ENCODE measurements around the gene THRSP. TPM values are rescaled to one million over a fixed set of nuclear protein-coding genes. Genes with fewer than 3 reads are reported as not detected.
A peak's percentile ranks its signal among the peaks of the same experiment; 100 is the strongest.
"Not testable (repeated sequence)": the region's sequence is repeated elsewhere in the genome, so short reads cannot be mapped to it uniquely, and the experiment has no call there.

THRSP gene
- total and polyA plus RNA-seq, 3 experiments from 2014 or later: not detected

- CTCF ChIA-PET: interaction anchor here (0.6 kb wide), 1 partner anchor 12 kb away, joined by 3 read pairs; no protein-coding TSS in a partner anchor
- Histone ChIP-seq H3K4me3 (ENCODE audit: low read length) (no peak overlapping the region), H3K27me3 (ENCODE audit: insufficient read depth, low read length, poor library complexity, severe bottlenecking) (no peaks in the 10 kb centered on the region), H3K27ac (ENCODE audit: low read depth, low read length) (no peak overlapping the region), H3K4me1 (ENCODE audit: insufficient read depth, low read length) (peaks cover 10% of the 10 kb centered on the region), H3K36me3 (ENCODE audit: insufficient read depth, low read length) (no peaks in the 10 kb centered on the region), H3K9me3 (ENCODE audit: low read length) (no peaks in the 10 kb centered on the region)
- POLR2A ChIA-PET: no interaction called here
- Mint-ChIP-seq H3K27me3 (no peaks in the 10 kb centered on the region), H3K27ac (peak overlapping the region in 3 of 8 donors; percentile 23 to 65 (median 43)), H3K4me3 (peak overlapping the region in 1 of 7 donors; percentile 45), H3K4me1 (peaks cover 15 to 16% (median 15%) of the 10 kb centered on the region in 3 donors), H3K9me3 (no peaks in the 10 kb centered on the region), H3K36me3 (no peaks in the 10 kb centered on the region)
- no peak for DNase-seq
Observed at GRCh38 chr11:78040691-78041379, 22.8 kb upstream of the THRSP start.

- H3K4me1 ChIP-seq (ENCODE audit: insufficient read depth, low read length): peaks cover 13% of the 10 kb centered on the region
- H3K36me3 Mint-ChIP-seq; H3K9me3 Mint-ChIP-seq; H3K4me3 Mint-ChIP-seq; POLR2A ChIA-PET; H3K9me3 ChIP-seq (ENCODE audit: low read length); H3K36me3 ChIP-seq (ENCODE audit: insufficient read depth, low read length); H3K27me3 ChIP-seq (ENCODE audit: insufficient read depth, low read length, poor library complexity, severe bottlenecking); H3K27ac ChIP-seq (ENCODE audit: low read depth, low read length); DNase-seq; H3K27me3 Mint-ChIP-seq; H3K4me3 ChIP-seq (ENCODE audit: low read length): not testable (repeated sequence)
- peaks cover 17 to 21% (median 20%) of the 10 kb centered on the region in 3 donors for H3K4me1 Mint-ChIP-seq
- H3K27ac Mint-ChIP-seq: peak overlapping the region in 3 of 8 donors; percentile 43 to 65 (median 56)
- CTCF ChIA-PET: interaction anchor here (0.6 kb wide), 1 partner anchor 12 kb away, joined by 3 read pairs; no protein-coding TSS in a partner anchor
Observed at GRCh38 chr11:78041380-78041719, 22.3 kb upstream of the THRSP start.

- ChIA-PET POLR2A (no interaction called here), CTCF (no interaction called here)
- no peak for DNase-seq
- no peaks in the 10 kb centered on the region for H3K36me3 ChIP-seq (ENCODE audit: insufficient read depth, low read length)
- no peaks in the 10 kb centered on the region for H3K36me3 Mint-ChIP-seq
- H3K4me3 ChIP-seq (ENCODE audit: low read length): no peak overlapping the region
- H3K27ac Mint-ChIP-seq: peak overlapping the region in 1 of 8 donors; percentile 65
- H3K4me1 Mint-ChIP-seq: peaks cover 17 to 23% (median 22%) of the 10 kb centered on the region in 3 donors
- no peaks in the 10 kb centered on the region for H3K9me3 ChIP-seq (ENCODE audit: low read length)
- no peaks in the 10 kb centered on the region for H3K9me3 Mint-ChIP-seq
- peaks cover 13% of the 10 kb centered on the region for H3K4me1 ChIP-seq (ENCODE audit: insufficient read depth, low read length)
- no peak overlapping the region for H3K27ac ChIP-seq (ENCODE audit: low read depth, low read length)
- H3K4me3 Mint-ChIP-seq: no peak overlapping the region
- H3K27me3 ChIP-seq (ENCODE audit: insufficient read depth, low read length, poor library complexity, severe bottlenecking): no peaks in the 10 kb centered on the region
- no peaks in the 10 kb centered on the region for H3K27me3 Mint-ChIP-seq
Observed at GRCh38 chr11:78041843-78042440, 21.7 kb upstream of the THRSP start.

GRCh38 chr11:78044706-78045105 is 19.0 kb upstream of the THRSP start:
- Mint-ChIP-seq H3K27ac (peak overlapping the region in 2 of 8 donors; percentile 58 to 79), H3K4me1 (peaks cover 14 to 20% (median 20%) of the 10 kb centered on the region in 3 donors), H3K9me3 (no peaks in the 10 kb centered on the region), H3K4me3 (no peak overlapping the region), H3K36me3 (no peaks in the 10 kb centered on the region), H3K27me3 (no peaks in the 10 kb centered on the region)
- CTCF ChIA-PET: interaction anchor here (1.4 to 2.6 kb wide), 2 partner anchors 10 to 426 kb away, joined by 3 to 15 read pairs; no protein-coding TSS in a partner anchor
- Histone ChIP-seq H3K9me3 (ENCODE audit: low read length) (no peaks in the 10 kb centered on the region), H3K27me3 (ENCODE audit: insufficient read depth, low read length, poor library complexity, severe bottlenecking) (no peaks in the 10 kb centered on the region), H3K27ac (ENCODE audit: low read depth, low read length) (no peak overlapping the region), H3K4me1 (ENCODE audit: insufficient read depth, low read length) (peaks cover 11% of the 10 kb centered on the region), H3K4me3 (ENCODE audit: low read length) (no peak overlapping the region), H3K36me3 (ENCODE audit: insufficient read depth, low read length) (no peaks in the 10 kb centered on the region)
- POLR2A ChIA-PET: no interaction called here
- DNase-seq: no peak

- Mint-ChIP-seq H3K36me3 (no peaks in the 10 kb centered on the region), H3K9me3 (no peaks in the 10 kb centered on the region), H3K4me3 (peak overlapping the region; percentile 50 to 79 (median 66)), H3K27ac (peak overlapping the region in 5 of 8 donors; percentile 29 to 73 (median 48)), H3K4me1 (peaks cover 7 to 12% (median 12%) of the 10 kb centered on the region in 3 donors), H3K27me3 (no peaks in the 10 kb centered on the region)
- Histone ChIP-seq H3K36me3 (ENCODE audit: insufficient read depth, low read length) (no peaks in the 10 kb centered on the region), H3K9me3 (ENCODE audit: low read length) (no peaks in the 10 kb centered on the region), H3K27ac (ENCODE audit: low read depth, low read length) (no peak overlapping the region), H3K27me3 (ENCODE audit: insufficient read depth, low read length, poor library complexity, severe bottlenecking) (no peaks in the 10 kb centered on the region), H3K4me3 (ENCODE audit: low read length) (peak overlapping the region; percentile 45), H3K4me1 (ENCODE audit: insufficient read depth, low read length) (peaks cover 5% of the 10 kb centered on the region)
- CTCF ChIA-PET: interaction anchor here (0.6 to 2.6 kb wide), 17 partner anchors 9 to 1069 kb away, joined by 3 to 15 read pairs (median 4); partner anchors contain the start of genes ALG8 and INTS4
- DNase-seq: peak; percentile 66 to 80 (median 72)
- POLR2A ChIA-PET: interaction anchor here (0.5 kb wide), 2 partner anchors 50 to 460 kb away, joined by 3 to 11 read pairs; no protein-coding TSS in a partner anchor
Observed at GRCh38 chr11:78045851-78046485, 17.7 kb upstream of the THRSP start.

GRCh38 chr11:78046486-78046854 is 17.2 kb upstream of the THRSP start:
- H3K27me3 Mint-ChIP-seq: no peaks in the 10 kb centered on the region
- POLR2A ChIA-PET: no interaction called here

GRCh38 chr11:78048561-78048960 is 15.1 kb upstream of the THRSP start:
- ChIA-PET CTCF (no interaction called here), POLR2A (no interaction called here)
- Histone ChIP-seq H3K4me1 (ENCODE audit: insufficient read depth, low read length) (peaks cover 5% of the 10 kb centered on the region), H3K27me3 (ENCODE audit: insufficient read depth, low read length, poor library complexity, severe bottlenecking) (no peaks in the 10 kb centered on the region), H3K9me3 (ENCODE audit: low read length) (no peaks in the 10 kb centered on the region), H3K27ac (ENCODE audit: low read depth, low read length) (no peak overlapping the region), H3K36me3 (ENCODE audit: insufficient read depth, low read length) (no peaks in the 10 kb centered on the region), H3K4me3 (ENCODE audit: low read length) (no peak overlapping the region)
- Mint-ChIP-seq H3K27me3 (no peaks in the 10 kb centered on the region), H3K4me3 (no peak overlapping the region), H3K9me3 (no peaks in the 10 kb centered on the region), H3K27ac (no peak overlapping the region), H3K4me1 (peaks cover 5 to 12% (median 12%) of the 10 kb centered on the region in 3 donors), H3K36me3 (peaks cover 0 to 2% (median 0%) of the 10 kb centered on the region in 3 donors)
- DNase-seq: no peak

More at GRCh38 chr11:78046486-78046854, 17.2 kb upstream of the THRSP start:
- Mint-ChIP-seq H3K27ac (no peak overlapping the region), H3K9me3 (no peaks in the 10 kb centered on the region), H3K36me3 (no peaks in the 10 kb centered on the region), H3K4me1 (peaks cover 7 to 12% (median 12%) of the 10 kb centered on the region in 3 donors), H3K4me3 (no peak overlapping the region)
- CTCF ChIA-PET: interaction anchor here (0.7 to 2.6 kb wide), 14 partner anchors 9 to 270 kb away, joined by 3 to 15 read pairs (median 4); partner anchors contain the start of genes ALG8 and INTS4
- Histone ChIP-seq H3K36me3 (ENCODE audit: insufficient read depth, low read length) (no peaks in the 10 kb centered on the region), H3K4me1 (ENCODE audit: insufficient read depth, low read length) (peaks cover 5% of the 10 kb centered on the region), H3K27ac (ENCODE audit: low read depth, low read length) (no peak overlapping the region), H3K4me3 (ENCODE audit: low read length) (no peak overlapping the region), H3K27me3 (ENCODE audit: insufficient read depth, low read length, poor library complexity, severe bottlenecking) (no peaks in the 10 kb centered on the region), H3K9me3 (ENCODE audit: low read length) (no peaks in the 10 kb centered on the region)
- DNase-seq: no peak

- Histone ChIP-seq H3K27ac (ENCODE audit: low read depth, low read length) (no peak overlapping the region), H3K4me1 (ENCODE audit: insufficient read depth, low read length) (peaks cover 5% of the 10 kb centered on the region), H3K27me3 (ENCODE audit: insufficient read depth, low read length, poor library complexity, severe bottlenecking) (no peaks in the 10 kb centered on the region), H3K9me3 (ENCODE audit: low read length) (no peaks in the 10 kb centered on the region), H3K4me3 (ENCODE audit: low read length) (no peak overlapping the region), H3K36me3 (ENCODE audit: insufficient read depth, low read length) (no peaks in the 10 kb centered on the region)
- Mint-ChIP-seq H3K9me3 (no peaks in the 10 kb centered on the region), H3K27me3 (no peaks in the 10 kb centered on the region), H3K27ac (no peak overlapping the region), H3K36me3 (peaks cover 0 to 2% (median 0%) of the 10 kb centered on the region in 3 donors), H3K4me3 (no peak overlapping the region), H3K4me1 (peaks cover 5 to 12% (median 12%) of the 10 kb centered on the region in 3 donors)
- CTCF ChIA-PET: no interaction called here
- DNase-seq: no peak
- POLR2A ChIA-PET: no interaction called here
Observed at GRCh38 chr11:78049348-78049747, 14.3 kb upstream of the THRSP start.

All from CD8-positive, alpha-beta memory T cell (primary cell).